Trophoblast cell (in vitro differentiated cells and primary cell): ENCODE data around the gene LDLRAD4.

ENCODE experiments used
- DNase-seq, 2 donors: peaks; one replicate each; pipeline ENCODE4 v3.0.0-alpha.2; 2016
- H2AFZ ChIP-seq: 2 replicates; pipeline ENCODE4 v1.6.1; 2013; ENCODE audit warnings: low read length, moderate library complexity, mild to moderate bottlenecking; ENCODE audit not compliant: insufficient read depth, poor library complexity
- H2AK5ac ChIP-seq: 2 replicates; pipeline ENCODE4 v1.6.1; 2013; ENCODE audit warnings: mild to moderate bottlenecking, low read length
- H2BK120ac ChIP-seq: 2 replicates; pipeline ENCODE4 v1.6.1; 2013; ENCODE audit warnings: low read length, mild to moderate bottlenecking, moderate library complexity; ENCODE audit not compliant: insufficient read depth, poor library complexity
- H2BK12ac ChIP-seq: 2 replicates; pipeline ENCODE4 v1.6.1; 2013; ENCODE audit warnings: mild to moderate bottlenecking, low read length, moderate library complexity
- H2BK5ac ChIP-seq: 2 replicates; pipeline ENCODE4 v1.6.1; 2013; ENCODE audit warnings: low read length, low read depth, moderate library complexity, mild to moderate bottlenecking; ENCODE audit not compliant: poor library complexity
- H3K14ac ChIP-seq: 2 replicates; pipeline ENCODE4 v1.6.1; 2013; ENCODE audit warnings: mild to moderate bottlenecking, low read length
- H3K18ac ChIP-seq: 2 replicates; pipeline ENCODE4 v1.6.1; 2013; ENCODE audit warnings: mild to moderate bottlenecking, low read length
- H3K23ac ChIP-seq: 2 replicates; pipeline ENCODE4 v1.6.1; 2013; ENCODE audit warnings: low read length
- H3K27ac ChIP-seq: 2 replicates; pipeline ENCODE4 v1.5.1; 2013; ENCODE audit warnings: low read depth, mild to moderate bottlenecking, inconsistent platforms, low read length, moderate library complexity
- H3K27me3 ChIP-seq: 2 replicates; pipeline ENCODE4 v1.6.1; 2013; ENCODE audit warnings: inconsistent platforms, mild to moderate bottlenecking, low read length, moderate library complexity; ENCODE audit not compliant: insufficient read depth
- H3K36me3 ChIP-seq, 2 experiments: 1 replicate in 1 of 2; 2 replicates in 1 of 2; pipeline ENCODE4 v1.6.1; 2013; ENCODE audit warnings: low read length in 2 of 2, mild to moderate bottlenecking in 2 of 2, moderate library complexity in 1 of 2; ENCODE audit not compliant: insufficient read depth in 2 of 2, control insufficient read depth in 1 of 2
- H3K4ac ChIP-seq: 2 replicates; pipeline ENCODE4 v1.6.1; 2013; ENCODE audit warnings: low read depth, mild to moderate bottlenecking, low read length, moderate library complexity
- H3K4me1 ChIP-seq, 2 experiments: 1 replicate in 1 of 2; 2 replicates in 1 of 2; pipeline ENCODE4 v1.6.1; 2013; ENCODE audit warnings: low read length in 2 of 2, mild to moderate bottlenecking in 2 of 2, moderate library complexity in 1 of 2; ENCODE audit not compliant: insufficient read depth in 2 of 2, control insufficient read depth in 1 of 2
- H3K4me2 ChIP-seq: 2 replicates; pipeline ENCODE4 v1.6.1; 2013; ENCODE audit warnings: inconsistent platforms, mild to moderate bottlenecking, low read length, moderate library complexity
- H3K4me3 ChIP-seq: 2 replicates; pipeline ENCODE4 v1.5.1; 2013; ENCODE audit warnings: mild to moderate bottlenecking, low read depth, low read length, inconsistent platforms
- H3K79me1 ChIP-seq: one replicate; pipeline ENCODE4 v1.6.1; 2013; ENCODE audit warnings: low read length
- H3K79me2 ChIP-seq: 2 replicates; pipeline ENCODE4 v1.6.1; 2013; ENCODE audit warnings: low read length, mild to moderate bottlenecking; ENCODE audit not compliant: control insufficient read depth, insufficient read depth, poor library complexity
- H3K9ac ChIP-seq: 2 replicates; pipeline ENCODE4 v1.6.1; 2013; ENCODE audit warnings: mild to moderate bottlenecking, low read length
- H3K9me3 ChIP-seq: 2 replicates; pipeline ENCODE4 v1.6.1; 2013; ENCODE audit warnings: low read depth, mild to moderate bottlenecking, control low read depth, inconsistent platforms, low read length; ENCODE audit not compliant: insufficient read depth
- H4K12ac ChIP-seq: 2 replicates; pipeline ENCODE4 v1.6.1; 2013; ENCODE audit warnings: low read depth, mild to moderate bottlenecking, low read length, moderate library complexity
- H4K8ac ChIP-seq: 2 replicates; pipeline ENCODE4 v1.6.1; 2013; ENCODE audit warnings: low read depth, mild to moderate bottlenecking, low read length, moderate library complexity
- H4K91ac ChIP-seq: one replicate; pipeline ENCODE4 v1.6.1; 2013; ENCODE audit warnings: low read depth, mild to moderate bottlenecking, low read length, moderate library complexity
- WGBS: extraction: QIAGEN DNeasy Blood & Tissue Kit; methylation state at CpG from one replicate; pipeline ENCODE4 v1.1.7; 2013; ENCODE audit warnings: missing lambda C conversion rate; ENCODE audit not compliant: insufficient read length, insufficient coverage; ENCODE audit errors: extremely low coverage; 5-methylcytosine and 5-hydroxymethylcytosine counted together

LDLRAD4 gene

DNA sequence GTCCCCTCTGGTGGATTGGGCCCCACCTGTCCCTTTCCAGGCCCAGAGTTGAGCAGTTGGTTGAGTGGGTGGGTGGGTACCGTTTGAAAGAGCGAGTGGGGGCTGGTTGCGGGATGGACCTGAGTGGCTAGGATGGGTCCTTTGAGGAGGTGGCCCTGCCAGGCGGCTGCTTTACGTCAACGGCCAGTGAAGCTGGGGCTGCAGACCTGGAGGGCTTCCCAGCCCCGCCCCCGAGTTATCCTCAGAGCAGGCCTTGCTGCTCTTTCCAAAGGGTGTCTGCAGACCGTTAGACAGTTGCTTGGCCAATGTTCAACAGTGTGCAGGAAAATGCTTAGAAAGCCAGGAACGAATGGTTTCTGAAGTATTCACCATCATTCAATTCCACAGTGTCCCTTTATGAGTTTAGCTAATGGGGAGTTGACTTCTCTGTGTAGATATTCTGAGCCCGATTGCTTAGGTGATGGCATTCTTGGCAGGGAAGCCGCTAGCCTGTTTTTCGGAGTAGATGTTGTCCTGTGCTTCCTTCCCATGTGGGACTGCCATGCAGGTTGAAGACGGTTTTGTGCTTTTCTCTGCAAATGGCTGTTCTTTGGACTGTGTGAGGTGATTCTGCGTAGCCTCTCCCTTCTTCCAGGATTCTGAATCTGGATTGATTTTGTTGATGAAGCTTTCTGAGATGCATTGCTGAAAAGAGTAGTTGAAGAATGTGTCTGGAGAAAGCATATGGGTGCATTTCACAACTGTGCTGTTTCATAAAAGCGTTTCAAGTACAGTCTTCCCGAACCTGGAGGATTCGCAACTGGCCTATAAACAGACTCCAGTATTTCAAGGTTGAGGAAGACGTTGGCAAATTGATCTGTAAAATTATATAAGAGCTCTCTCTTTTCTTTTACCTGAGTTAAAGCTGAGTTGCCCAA, 45.8 kb downstream of the LDLRAD4 start:
- H3K27me3 ChIP-seq = no peaks in the 10 kb centered on the region
- no peak overlapping the region for H2AFZ ChIP-seq
- no peak overlapping the region for H3K4me2 ChIP-seq
- no peak overlapping the region for H4K91ac ChIP-seq
- no peak overlapping the region for H3K23ac ChIP-seq
- H3K18ac ChIP-seq = no peak overlapping the region
- no peak overlapping the region for H3K4ac ChIP-seq
- H3K4me3 ChIP-seq = no peak overlapping the region
- no peaks in the 10 kb centered on the region for H3K9me3 ChIP-seq
- no peak overlapping the region for H2BK120ac ChIP-seq
- no peak overlapping the region for H3K14ac ChIP-seq
- peaks cover 13 to 16% of the 10 kb centered on the region in 2 experiments for H3K4me1 ChIP-seq
- WGBS = no CpG with 5 or more reads among the region's 19 CpGs
- no peak overlapping the region for H2BK5ac ChIP-seq
- no peak overlapping the region for H2BK12ac ChIP-seq
- no peak overlapping the region for H4K12ac ChIP-seq
- H3K27ac ChIP-seq = no peak overlapping the region
- H3K79me1 ChIP-seq = no peaks in the 10 kb centered on the region
- no peaks in the 10 kb centered on the region for H3K79me2 ChIP-seq
- no peak overlapping the region for H4K8ac ChIP-seq
- H2AK5ac ChIP-seq = no peak overlapping the region
- DNase-seq = peak; percentile 34 to 56
- no peaks in the 10 kb centered on the region for H3K36me3 ChIP-seq
- no peak overlapping the region for H3K9ac ChIP-seq

DNA sequence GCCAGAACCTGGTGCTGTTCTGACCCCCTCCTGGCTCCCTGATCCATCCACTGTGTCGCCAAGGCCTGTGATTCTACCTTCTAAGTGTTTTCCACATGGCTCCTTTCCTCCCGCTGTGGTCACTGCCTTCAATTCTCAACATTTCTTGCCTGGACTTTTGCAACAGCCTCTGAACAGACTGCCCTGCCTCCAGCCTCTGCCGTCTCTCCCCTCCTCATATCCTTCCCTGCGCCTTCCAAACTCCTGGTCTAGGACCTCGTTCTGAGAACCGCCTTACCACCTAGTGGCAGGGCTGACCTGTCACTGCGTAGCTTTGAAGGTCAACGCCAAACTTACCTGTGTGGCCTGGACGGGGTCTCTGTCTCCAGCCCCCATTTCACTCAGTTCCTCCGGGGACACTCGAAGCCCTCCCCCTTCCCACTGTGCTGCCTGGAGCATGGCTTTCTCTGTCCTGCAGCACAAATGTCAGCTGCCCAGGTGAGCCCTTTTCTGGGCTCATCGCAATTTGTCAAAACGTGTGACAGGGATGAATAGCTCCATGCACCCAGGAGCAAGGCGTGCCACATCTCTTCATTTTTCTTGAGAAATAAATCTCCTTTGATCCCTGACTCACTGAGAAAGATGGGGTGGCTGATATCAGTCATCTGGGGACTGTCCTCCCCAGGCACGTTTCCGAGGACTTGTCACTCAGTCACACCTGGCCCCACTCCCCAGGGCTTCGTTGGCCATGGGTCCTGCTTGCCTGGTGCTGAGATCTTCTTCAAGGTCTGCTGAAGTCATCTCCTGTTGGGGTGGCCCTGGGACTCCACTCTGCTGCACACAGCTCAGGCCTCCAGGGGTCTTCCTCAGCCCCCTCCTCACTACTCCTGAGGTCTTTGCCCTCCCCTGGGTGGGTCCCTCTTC, 46.7 kb downstream of the LDLRAD4 start:
- no peak overlapping the region for H4K8ac ChIP-seq
- no peak overlapping the region for H3K9ac ChIP-seq
- no CpG with 5 or more reads among the region's 17 CpGs for WGBS
- H3K4me1 ChIP-seq = peaks cover 17 to 20% of the 10 kb centered on the region in 2 experiments
- no peak overlapping the region for H3K4ac ChIP-seq
- H3K14ac ChIP-seq = no peak overlapping the region
- no peak overlapping the region for H2BK5ac ChIP-seq
- H3K9me3 ChIP-seq = no peaks in the 10 kb centered on the region
- no peak for DNase-seq
- no peak overlapping the region for H2BK12ac ChIP-seq
- no peak overlapping the region for H3K23ac ChIP-seq
- H2AK5ac ChIP-seq = no peak overlapping the region
- H3K4me2 ChIP-seq = no peak overlapping the region
- H3K79me1 ChIP-seq = no peaks in the 10 kb centered on the region
- no peaks in the 10 kb centered on the region for H3K27me3 ChIP-seq
- no peaks in the 10 kb centered on the region for H3K36me3 ChIP-seq
- H3K27ac ChIP-seq = no peak overlapping the region
- H3K79me2 ChIP-seq = no peaks in the 10 kb centered on the region
- no peak overlapping the region for H4K91ac ChIP-seq
- no peak overlapping the region for H2AFZ ChIP-seq
- H3K4me3 ChIP-seq = no peak overlapping the region
- H2BK120ac ChIP-seq = no peak overlapping the region
- no peak overlapping the region for H4K12ac ChIP-seq
- no peak overlapping the region for H3K18ac ChIP-seq

DNA sequence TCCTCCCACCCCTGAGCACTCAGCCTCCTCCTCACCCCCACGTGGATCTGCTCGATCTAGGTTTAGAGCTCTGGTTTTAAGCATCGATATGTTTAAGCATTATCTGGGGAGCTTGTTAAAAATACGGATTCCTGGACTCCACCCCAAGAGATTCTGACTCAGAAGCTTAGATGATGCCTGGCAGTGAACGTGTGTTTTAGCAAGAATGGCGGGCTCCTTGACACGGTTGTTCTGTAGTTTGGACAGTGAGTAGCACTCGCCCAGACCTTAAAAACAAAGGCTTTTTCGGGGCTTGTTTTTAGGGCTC, 47.3 kb downstream of the LDLRAD4 start:
- Histone ChIP-seq H3K14ac (no peak overlapping the region), H3K79me2 (no peaks in the 10 kb centered on the region), H3K27ac (no peak overlapping the region), H2BK5ac (no peak overlapping the region), H3K36me3 (no peaks in the 10 kb centered on the region), H4K12ac (no peak overlapping the region), H3K18ac (no peak overlapping the region), H3K79me1 (no peaks in the 10 kb centered on the region), H3K4me3 (no peak overlapping the region), H4K91ac (no peak overlapping the region), H3K9ac (no peak overlapping the region), H2AK5ac (no peak overlapping the region), H3K4me2 (no peak overlapping the region), H3K9me3 (no peaks in the 10 kb centered on the region), H3K23ac (no peak overlapping the region), H3K4ac (no peak overlapping the region), H4K8ac (no peak overlapping the region), H2AFZ (no peak overlapping the region), H2BK120ac (no peak overlapping the region), H3K27me3 (no peaks in the 10 kb centered on the region), H2BK12ac (no peak overlapping the region), H3K4me1 (peaks cover 17 to 20% of the 10 kb centered on the region in 2 experiments)
- WGBS = no CpG with 5 or more reads among the region's 9 CpGs
- no peak for DNase-seq

DNA sequence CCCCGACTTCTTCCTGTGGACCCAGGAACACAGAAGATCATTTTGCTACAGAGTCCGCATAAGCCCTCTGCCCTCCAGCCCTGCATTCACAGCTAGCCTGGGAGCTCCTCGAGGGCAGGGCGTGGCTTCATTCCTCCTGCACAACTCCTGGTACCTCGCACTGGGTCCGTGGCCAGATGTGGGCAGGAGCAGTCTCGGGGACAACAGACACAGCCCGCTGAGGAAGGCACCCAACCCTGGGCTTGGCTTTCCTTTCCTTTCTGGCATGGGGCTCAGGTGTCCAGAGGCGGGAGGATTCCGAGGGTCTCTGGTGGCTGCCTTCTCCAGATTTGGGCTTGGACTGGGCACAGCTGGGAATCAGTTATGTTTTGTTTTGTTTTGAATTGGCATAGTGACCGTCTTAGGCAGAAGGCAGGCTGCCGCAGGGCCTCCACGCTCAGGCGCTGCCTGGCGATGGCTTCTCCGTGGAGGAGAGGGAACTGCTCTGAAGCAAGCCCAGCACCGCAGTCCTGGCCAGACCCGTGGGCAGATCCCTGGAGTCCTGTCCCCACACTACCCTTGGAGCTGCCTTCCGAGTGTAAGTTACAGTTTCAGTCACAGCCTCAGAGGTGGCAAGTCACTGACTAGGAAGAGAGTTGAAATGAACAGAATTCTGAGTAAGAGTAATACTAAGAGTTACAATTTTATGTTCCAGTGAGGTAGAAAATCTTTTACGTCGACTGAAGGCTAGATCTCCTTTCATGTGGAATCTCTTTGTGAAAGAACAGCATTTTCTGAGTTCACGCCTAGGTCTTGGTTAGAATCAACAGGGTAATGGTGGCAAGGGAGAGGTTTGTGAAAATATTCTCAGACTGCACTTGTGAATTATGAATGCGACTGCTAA, 47.9 kb downstream of the LDLRAD4 start:
- no peak overlapping the region for H3K18ac ChIP-seq
- H3K36me3 ChIP-seq = no peaks in the 10 kb centered on the region
- no peaks in the 10 kb centered on the region for H3K9me3 ChIP-seq
- no peak overlapping the region for H2AK5ac ChIP-seq
- no peak overlapping the region for H2BK120ac ChIP-seq
- no peak overlapping the region for H3K27ac ChIP-seq
- no peaks in the 10 kb centered on the region for H3K79me2 ChIP-seq
- no peak overlapping the region for H3K4me2 ChIP-seq
- no peak overlapping the region for H3K9ac ChIP-seq
- H3K79me1 ChIP-seq = no peaks in the 10 kb centered on the region
- H3K4me3 ChIP-seq = no peak overlapping the region
- H3K14ac ChIP-seq = no peak overlapping the region
- H2BK5ac ChIP-seq = no peak overlapping the region
- peak; percentile 80 to 81 for DNase-seq
- no peak overlapping the region for H2AFZ ChIP-seq
- H3K4ac ChIP-seq = no peak overlapping the region
- H4K12ac ChIP-seq = no peak overlapping the region
- no peak overlapping the region for H2BK12ac ChIP-seq
- H4K8ac ChIP-seq = no peak overlapping the region
- no peak overlapping the region for H4K91ac ChIP-seq
- H3K23ac ChIP-seq = no peak overlapping the region
- H3K27me3 ChIP-seq = no peaks in the 10 kb centered on the region
- WGBS = no CpG with 5 or more reads among the region's 23 CpGs
- H3K4me1 ChIP-seq = peaks cover 17 to 20% of the 10 kb centered on the region in 2 experiments
